Measurements from ENCODE around the gene MYO5B.

- no peak for TF ChIP-seq CTCF (conservative IDR thresholded peaks at IDR 0.05; ENCODE audit: low read length)
- no peak for TF ChIP-seq EZH2phosphoT487 (IDR thresholded peaks at IDR 0.05; ENCODE audit: borderline replicate concordance, low read depth, low read length)
Measured at GRCh38 chr18:49811151-49811938, 383.6 kb downstream of the MYO5B start.
